HL-60/S4 (cell line): ENCODE results near the gene LAYN.

ENCODE experiments used
- in situ Hi-C: fragments of 300-500 bp; cut with MboI; formaldehyde crosslinking; loops from 2 replicates; pipeline ENCODE4 v1.14.3; 2022; ENCODE audit warnings: low sequenced_read_pairs

LAYN gene

DNA sequence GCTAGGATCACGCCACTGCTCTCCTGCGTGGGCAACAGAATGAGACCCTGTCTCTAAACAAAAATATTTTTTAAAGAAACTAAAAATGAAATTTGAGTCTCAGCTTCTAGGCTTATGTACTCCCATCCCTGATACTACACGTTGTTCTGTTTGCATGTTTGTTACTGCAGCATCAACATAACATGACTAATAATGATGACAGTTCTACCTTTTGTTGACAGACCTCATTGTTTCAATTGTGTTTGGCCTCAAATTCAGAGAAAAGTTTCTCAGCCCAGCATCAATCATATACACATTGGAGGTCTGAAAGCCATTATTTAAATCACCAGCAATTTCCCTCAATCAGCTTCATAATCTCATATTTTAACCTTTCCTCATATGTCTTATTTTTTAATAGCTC is 20.8 kb downstream of the LAYN start:
- in situ Hi-C loops, result no loop called here

DNA sequence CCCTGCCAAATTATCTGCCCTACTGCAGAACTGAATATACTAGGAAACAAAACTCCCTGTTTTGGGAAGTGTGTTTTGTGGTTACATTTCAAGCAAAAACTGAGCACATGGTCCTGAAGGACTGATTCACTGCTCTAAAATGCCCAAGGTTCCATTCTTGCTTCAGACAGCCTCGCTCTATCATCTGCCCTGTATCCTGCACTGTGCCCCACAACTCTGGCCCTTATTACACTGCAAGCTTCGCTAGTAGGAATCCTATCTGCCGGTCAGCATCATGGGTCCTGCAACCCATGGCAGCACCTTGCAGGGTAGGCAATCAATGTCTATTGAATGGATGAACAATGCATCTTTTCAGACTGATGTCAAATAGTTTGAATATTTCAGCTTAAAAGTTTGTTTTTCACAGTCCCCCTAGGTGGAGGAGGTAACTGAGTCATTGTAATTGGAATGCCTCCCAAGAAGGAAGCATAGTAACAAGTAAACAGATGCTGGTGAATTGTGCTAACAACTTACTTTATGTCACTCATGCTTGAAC is 21.3 kb downstream of the LAYN start:
- in situ Hi-C loops, result no loop called here

DNA sequence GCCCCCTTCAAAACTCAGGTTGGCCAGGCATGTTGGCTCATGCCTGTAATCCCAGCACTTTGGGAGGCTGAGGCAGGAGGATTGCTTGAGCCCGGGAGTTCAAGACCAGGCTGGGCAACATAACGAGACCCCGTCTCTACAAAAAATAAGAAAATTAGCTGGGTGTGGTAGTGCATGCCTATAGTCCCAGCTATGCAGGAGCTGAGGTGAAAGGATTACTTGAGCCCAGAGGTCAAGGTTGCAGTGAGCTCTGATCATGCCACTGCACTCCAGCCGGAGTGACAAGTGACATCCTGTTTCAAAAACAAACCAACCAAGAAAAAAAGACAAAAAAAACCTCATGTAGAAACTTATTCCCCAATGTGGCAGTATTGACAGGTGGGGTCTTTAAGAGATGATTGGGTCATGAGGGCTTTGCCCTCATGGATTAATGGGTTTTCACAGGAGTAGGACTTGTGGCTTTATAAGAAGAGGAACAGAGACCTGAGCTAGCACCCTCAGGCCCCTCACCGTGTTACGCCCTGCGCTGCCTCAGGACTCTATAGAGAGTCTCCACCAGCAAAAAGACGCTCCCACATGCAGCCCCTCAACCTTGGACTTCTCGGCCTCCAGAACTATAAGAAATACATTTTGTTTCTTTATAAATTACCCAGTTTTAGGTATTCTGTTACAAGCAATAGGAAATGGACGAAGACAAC is 22.3 kb downstream of the LAYN start:
- in situ Hi-C loops, result no loop called here

DNA sequence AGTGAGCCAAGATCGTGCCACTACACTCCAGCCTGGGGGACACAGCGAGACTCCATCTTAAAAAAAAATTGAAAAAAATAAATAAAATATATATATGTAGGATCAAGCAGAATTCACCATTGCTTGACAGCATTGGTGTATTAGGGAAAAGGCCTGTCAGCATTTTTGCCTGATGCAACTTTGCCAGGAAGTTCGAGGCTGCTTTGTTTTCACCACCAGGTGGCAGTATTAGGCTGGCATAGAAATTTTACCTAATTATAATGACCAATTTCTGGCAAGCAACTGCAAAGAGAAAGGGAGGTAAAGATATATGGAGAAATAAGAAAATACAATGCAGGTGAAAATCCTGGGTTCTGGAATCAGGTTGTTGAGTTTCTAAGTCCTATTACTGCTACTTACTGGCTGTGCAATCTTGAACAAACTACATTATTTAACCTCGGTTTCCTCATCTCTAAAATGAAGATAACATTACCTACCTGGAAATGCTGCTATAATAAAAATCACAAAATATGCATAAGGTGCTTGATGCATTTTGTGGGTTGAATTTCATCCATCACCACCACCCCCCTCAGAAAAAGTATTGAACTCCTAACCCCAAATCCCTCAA is 24.7 kb downstream of the LAYN start:
- in situ Hi-C loops, result no loop called here

DNA sequence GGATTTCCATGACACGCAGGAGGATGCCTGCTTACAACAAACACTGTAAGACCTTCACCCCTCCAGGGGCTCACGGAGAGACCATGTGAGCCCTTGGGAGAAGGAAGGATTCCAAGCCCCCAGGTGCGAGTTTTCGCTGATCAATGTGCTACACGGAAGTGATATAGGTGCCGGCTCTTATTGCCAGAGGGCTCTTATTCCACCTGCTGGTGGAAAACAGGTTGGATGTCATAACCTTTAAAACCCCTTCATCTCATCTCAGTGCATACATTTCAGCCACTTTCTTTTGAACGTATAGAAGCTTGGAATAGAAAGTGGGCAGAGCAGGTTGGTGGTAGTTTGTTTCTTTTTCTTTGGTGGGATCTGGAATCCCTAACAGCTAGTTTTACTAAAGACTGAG is 25.8 kb downstream of the LAYN start:
- in situ Hi-C loops, result no loop called here

DNA sequence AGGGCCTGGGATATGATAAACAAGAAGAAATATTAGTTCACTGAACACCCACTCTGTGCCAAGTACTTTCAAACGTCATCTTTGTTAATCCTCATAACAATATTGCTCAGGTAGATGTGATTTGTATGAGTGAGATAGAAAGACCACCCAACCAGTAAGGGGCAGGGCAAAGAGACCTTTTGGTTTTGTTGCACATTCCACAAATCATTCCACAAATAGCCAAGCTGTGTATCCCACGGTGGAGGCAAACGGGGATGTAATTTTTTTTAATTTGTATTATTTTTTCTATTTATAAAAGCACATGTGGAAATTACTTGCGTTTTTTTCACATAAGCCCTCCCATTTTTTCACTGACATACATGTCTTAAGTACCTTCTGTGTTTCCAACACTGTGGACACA is 29.0 kb downstream of the LAYN start:
- in situ Hi-C loops, result no loop called here

DNA sequence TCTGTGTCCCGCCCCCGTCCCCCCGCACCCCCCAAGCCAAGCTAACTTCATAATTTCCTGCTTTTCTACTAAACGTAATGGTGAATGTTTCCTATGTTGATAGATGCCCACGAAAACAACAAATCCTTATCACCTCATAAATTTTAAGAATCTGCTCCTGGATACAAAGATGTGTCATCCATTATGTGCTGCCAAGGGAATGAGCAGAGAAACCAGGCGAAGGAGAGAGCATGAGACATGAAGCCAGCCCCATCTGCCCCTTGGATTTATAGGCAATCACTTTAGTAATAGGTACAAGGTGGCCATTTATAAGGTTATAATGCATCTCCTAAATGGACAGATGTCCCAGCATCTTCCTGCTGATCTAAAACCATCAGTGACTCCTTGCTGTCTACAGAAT is 30.3 kb downstream of the LAYN start:
- in situ Hi-C loops, result loop anchor here (10.0 kb wide), 1 partner anchor 204 kb away; no protein-coding TSS in a partner anchor

DNA sequence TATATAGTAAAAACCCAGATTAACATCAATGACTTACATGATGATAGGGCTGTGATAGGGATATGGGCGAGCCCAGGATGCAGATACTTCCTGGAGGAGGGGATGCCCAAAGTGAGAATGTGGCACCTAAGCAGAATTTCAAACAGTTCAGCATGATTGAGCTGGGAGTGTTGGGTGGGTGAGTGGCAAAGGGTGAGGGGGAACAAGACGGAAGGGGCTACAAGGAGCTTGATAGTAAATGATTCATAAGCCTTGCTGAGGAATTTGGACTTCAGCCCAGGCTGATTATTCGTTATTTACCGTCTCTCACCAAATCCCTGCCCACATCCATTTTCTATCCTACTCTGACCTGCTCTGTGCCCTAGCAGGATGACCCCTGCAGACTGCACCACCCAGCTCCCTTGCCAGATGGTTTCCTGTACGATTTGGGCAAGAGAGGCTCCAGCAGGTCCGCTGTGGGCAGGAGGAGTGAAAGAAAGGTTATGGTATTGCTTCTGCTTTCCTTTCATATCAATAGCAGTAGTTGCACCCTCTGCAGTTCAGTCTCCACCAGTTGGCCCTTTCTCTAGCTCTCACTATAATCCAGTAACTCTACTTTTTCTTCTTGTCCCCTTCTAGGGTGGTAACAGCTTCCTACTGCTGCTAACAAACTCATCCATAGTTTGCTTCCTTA is 31.4 kb downstream of the LAYN start:
- in situ Hi-C loops, result loop anchor here (10.0 kb wide), 1 partner anchor 203 kb away; no protein-coding TSS in a partner anchor

DNA sequence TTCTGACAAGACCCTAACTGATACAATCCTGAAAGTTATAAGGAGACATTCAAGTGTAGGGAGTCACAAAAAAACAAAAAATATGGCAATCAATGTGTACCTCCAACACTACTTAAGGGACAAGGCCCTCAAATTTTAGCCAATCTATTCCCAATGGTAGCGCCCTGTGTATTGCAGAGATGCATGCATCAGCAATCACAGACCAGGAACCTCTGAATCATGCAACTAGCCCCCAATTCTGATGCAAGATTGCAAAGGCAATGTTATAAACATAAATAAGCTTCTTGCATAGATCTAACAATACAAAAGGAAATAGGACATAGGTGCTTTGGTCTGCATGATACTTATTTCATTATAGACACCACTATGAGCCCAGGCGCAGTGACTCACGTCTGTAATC is 32.1 kb downstream of the LAYN start:
- in situ Hi-C loops, result loop anchor here (10.0 kb wide), 1 partner anchor 202 kb away; no protein-coding TSS in a partner anchor

DNA sequence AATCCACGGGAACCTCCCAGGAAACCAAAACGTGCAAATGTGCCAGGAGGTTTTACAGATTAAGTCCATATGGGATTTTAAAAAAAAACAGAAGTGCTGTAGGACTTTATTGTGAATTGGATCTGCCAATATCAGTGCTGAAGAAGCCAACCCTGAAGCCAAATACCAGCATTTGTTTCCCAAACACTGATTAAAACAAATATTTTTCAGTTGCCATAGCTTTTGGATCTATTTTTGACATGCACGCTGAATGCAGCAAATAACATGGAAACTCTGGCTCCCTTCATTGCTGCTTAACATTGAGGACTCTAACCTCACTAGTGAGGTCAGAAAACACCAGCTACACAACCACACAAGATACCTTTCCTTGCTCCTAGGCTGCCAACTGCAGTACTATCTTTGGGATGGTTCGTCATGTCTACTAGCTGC is 33.3 kb downstream of the LAYN start:
- in situ Hi-C loops, result loop anchor here (10.0 kb wide), 1 partner anchor 201 kb away; no protein-coding TSS in a partner anchor

DNA sequence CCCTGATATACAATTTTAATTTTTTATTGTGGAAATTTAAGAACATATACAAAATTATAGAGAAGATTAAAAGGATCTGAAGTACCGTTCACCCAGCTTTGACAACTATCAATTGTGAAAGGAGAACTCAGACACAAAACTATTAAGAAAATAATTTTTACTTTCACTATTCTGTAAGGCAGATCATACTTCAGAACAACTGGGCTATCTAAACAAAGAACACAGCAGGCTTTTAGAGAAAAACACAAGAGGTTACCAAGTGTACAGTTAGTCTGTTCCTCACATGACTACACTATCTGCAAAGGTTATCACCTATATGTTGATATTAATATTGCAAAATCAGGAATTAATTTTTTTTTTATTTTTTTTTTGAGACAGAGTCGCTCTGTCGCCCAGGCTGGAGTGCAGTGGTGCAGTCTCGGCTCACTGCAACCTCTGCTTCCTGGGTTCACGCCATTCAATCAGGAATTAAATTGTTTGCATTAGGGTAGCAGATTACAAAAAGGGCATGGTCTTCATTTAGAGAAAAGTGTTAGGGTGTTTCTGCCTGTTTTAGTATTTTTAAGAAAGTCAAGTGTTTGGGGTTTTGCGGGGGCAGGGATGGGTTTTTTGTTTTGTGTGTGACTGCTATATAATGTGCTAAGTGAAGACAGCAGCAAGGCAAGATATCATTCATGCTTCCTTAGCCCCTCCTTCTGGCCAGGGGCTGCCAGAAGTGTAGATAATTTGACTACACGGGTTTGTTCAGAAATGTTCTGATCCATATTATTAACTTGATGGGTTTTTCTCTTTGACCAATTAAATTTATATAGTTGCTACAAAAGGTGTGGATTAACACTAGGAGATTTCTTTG is 34.1 kb downstream of the LAYN start:
- in situ Hi-C loops, result loop anchor here (10.0 kb wide), 1 partner anchor 200 kb away; no protein-coding TSS in a partner anchor

DNA sequence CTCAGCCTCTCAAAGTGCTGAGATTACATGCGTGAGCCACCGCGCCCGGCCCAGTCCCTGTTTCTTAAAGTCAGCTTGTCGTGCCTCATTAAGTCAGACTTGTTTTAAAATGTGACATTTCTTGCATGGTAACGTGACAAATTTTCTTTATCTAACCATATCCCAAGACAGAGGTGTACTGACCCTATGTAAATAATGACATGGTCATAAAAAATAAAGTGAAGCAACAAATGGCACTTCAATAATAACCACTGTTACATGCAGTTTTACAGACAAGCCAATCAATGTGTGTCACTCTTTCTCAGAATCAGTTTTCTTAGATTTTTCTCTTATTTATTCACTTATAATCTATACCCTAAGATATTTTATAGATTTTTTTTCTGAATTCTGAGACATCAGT is 35.2 kb downstream of the LAYN start:
- in situ Hi-C loops, result loop anchor here (10.0 kb wide), 1 partner anchor 199 kb away; no protein-coding TSS in a partner anchor

DNA sequence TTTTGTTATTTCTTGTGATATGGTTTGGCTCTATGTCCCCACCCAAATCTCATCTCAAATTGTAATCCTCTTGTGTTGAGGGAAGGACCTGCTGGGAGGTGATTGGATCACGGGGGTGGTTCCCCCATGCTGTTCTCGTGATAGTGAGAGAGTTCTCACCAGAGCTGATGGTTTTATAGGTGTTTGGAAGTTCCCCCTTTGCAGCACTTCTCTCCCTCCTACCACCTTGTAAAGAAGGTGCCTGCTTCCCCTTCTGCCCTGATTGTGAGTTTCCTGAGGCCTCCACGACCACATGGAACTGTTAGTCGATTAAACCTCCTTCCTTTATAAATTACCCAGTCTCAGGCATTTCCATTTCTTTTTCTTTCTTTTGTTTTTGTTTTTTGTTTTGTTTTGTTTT is 37.3 kb downstream of the LAYN start:
- in situ Hi-C loops, result loop anchor here (10.0 kb wide), 1 partner anchor 197 kb away; no protein-coding TSS in a partner anchor

DNA sequence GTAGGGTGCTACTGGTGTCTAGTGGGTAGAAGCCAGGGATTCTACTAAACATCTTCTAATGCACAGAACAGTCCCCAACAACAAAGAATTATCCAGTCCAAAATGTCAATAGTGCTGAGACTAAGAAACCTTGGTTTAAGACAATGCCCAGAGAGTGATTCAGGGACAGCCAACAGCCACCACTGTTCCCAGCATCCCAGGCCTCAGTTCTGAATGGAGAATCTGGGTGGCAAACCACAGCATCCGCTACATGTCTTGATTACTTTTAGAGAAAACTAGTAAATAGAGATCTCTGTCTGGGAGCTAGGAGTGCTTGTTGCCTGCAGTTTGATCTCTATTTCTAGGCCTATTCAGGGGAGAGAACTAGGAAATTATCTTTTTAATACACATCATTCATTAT is 40.8 kb downstream of the LAYN start:
- in situ Hi-C loops, result no loop called here

DNA sequence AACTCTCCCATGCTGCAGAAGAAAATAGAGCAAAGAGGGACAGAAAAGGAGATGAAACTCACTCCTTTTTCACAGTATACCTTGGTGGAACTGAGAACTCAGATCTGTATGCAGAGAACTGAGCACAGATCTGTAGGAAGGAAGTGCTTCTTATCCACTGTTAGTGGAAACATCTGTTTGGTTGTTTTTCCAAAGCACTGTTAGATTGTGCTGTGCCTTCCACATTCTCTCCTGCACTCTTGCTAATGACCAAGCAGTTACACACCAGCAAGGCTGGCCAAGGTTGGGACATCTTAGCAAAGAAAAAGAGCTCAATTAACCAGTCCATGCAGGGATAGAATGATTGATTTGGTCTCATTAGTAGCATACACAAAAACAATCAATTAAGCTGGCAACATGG is 41.6 kb downstream of the LAYN start:
- in situ Hi-C loops, result no loop called here

DNA sequence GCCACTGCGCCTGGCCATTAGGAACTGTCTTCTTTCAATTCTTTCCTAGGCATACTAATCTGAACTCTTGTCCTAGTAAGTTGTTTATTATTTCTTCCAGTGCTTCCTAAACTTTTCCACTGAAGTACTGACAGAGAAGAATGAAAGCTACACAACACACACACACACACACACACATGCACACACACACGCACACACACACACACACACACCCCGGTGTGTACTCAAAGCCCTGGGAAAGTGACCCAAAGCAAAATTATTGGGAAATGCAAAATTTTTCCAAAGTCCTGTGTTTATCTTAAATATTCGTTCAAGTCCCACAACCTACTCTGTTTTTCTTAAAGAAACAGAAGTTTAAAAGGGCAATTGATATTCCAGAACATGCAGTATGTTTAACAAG is 42.4 kb downstream of the LAYN start:
- in situ Hi-C loops, result no loop called here

DNA sequence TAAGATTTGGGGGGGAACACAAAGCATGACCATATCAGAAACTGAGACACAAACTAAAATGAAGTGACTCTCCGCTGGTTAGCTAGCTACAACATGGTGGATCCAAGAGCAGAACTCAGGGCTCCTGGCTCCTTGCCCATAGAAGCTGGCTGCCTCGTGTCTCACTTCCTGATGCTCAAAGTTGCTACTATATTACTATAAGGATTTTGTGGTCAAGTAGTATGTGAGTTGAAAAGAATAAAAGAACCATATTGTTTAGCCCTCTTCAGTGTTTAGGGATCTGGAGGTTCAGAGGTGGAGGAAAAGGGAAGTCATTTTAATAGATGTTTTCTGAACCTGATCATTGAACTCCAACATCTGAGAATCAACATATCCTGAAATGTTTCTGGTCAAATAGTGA is 44.9 kb downstream of the LAYN start:
- in situ Hi-C loops, result no loop called here

DNA sequence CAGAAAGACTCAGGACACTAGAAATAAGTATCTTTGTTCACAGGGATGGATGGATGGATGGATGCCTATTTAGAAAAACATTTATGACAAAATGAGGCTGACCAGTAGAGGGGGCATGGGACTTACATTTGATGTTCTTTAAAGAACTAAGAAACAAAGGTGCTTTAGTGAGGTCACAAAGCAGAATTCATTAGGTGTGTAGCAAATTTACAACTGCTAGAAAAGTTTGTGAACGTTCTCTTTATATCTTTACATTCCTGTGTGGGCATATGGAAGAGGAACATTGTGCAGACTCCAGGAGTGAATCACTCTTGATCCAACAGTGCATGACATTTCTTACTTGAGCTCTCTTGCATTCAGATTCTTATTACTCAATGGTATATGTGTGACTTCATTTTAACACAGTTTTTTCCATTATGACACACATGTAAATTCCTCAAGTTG is 45.9 kb downstream of the LAYN start:
- in situ Hi-C loops, result no loop called here

DNA sequence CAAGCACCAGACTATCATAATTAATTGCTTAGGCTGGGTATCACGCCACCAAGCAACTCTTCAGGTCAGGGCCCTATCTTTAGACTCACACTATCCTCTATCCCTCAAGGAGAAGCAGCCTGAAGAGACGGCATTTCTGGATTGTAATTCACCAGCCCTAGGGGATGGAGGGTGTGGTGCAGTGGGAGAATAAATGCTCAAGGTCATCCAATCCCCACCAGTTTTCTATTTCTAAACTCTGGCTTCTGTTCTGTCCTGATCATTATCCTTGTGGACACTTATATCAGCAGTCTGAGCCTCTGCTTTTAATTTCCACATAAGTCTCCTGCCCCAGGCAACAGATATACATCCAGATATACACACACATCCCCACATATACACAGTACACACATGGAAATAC is 48.6 kb downstream of the LAYN start:
- in situ Hi-C loops, result no loop called here

DNA sequence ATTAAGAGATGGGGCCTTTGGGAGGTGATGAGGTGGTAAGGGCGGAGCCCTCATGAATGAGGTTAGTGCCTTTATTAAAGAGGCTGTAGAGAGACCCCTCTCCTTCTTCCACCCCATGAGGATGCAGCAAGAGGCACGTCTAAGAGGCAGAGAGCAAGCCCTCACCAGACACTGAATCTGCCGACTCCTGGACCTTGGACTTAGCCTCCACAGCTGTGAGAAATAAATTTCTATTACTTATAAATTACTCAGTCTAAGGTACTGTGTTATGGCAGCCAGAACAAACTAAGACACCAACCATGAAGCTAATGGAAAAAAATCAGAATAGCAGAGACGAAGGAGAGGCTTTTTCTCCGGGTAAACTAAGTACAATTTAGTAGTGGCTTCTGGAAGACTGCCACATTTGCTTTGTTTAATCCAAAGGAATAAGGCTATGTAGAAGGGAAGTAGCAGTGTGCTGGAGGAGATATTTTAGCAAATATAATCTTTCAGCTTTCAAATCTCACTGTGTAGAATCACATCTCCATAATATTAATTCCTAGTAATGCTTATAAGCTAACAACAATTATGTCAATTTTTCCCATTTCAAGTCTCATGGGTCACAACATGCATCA is 49.5 kb downstream of the LAYN start:
- in situ Hi-C loops, result no loop called here
